ENCODE data around the gene CYB561D2. TPM values are rescaled to one million over a fixed set of nuclear protein-coding genes. Genes with fewer than 3 reads are reported as not detected.

CYB561D2 gene
- total and polyA plus RNA-seq, 2 of the 13 experiments (the other 11 are each of a cell fraction or from before 2014, with no cell fraction given): 11.1 to 17.2 TPM

- TF ChIP-seq ZHX1 (CRISPR knock-in tag; IDR thresholded peaks at IDR 0.05; ENCODE audit: low read depth) (no peak; the same call in 1 of the 2 replicates), MED8 (CRISPR knock-in tag; IDR thresholded peaks at IDR 0.05; ENCODE audit: insufficient replicate concordance) (no peak), MTF2 (CRISPR knock-in tag; IDR thresholded peaks at IDR 0.05; ENCODE audit: borderline replicate concordance) (no peak), PREB (CRISPR knock-in tag; IDR thresholded peaks at IDR 0.05) (no peak), ZNF367 (CRISPR knock-in tag; IDR thresholded peaks at IDR 0.05; ENCODE audit: borderline replicate concordance) (no peak), CENPT (CRISPR knock-in tag; IDR thresholded peaks at IDR 0.05; ENCODE audit: low read depth) (0 out of 2 replicates have a peak, but pooled peaks have one; percentile 60), KIAA2018 (CRISPR knock-in tag; IDR thresholded peaks at IDR 0.05; ENCODE audit: borderline replicate concordance) (peak; percentile 89; the same call in 1 of the 2 replicates), TBX3 (IDR thresholded peaks at IDR 0.05; ENCODE audit: borderline replicate concordance) (0 out of 2 replicates have a peak, but pooled peaks have one; percentile 10), ZNF263 (CRISPR knock-in tag; IDR thresholded peaks at IDR 0.05) (0 out of 2 replicates have a peak, but pooled peaks have one; percentile 20), STAT5B (CRISPR knock-in tag; IDR thresholded peaks at IDR 0.05) (0 out of 2 replicates have a peak, but pooled peaks have one; percentile 34), ATM (IDR thresholded peaks at IDR 0.05; ENCODE audit: borderline replicate concordance) (no peak), ZSCAN12 (CRISPR knock-in tag; IDR thresholded peaks at IDR 0.05) (no peak), ZNF737 (CRISPR knock-in tag; IDR thresholded peaks at IDR 0.05; ENCODE audit: borderline replicate concordance) (no peak), HOXA5 (CRISPR knock-in tag; IDR thresholded peaks at IDR 0.05) (peak; percentile 33; the same call in 1 of the 2 replicates), ZNF205 (CRISPR knock-in tag; IDR thresholded peaks at IDR 0.05) (peak; percentile 55; the same call in 1 of the 2 replicates), ZNF660 (CRISPR knock-in tag; IDR thresholded peaks at IDR 0.05; ENCODE audit: borderline replicate concordance, low read depth) (no peak), RFXANK (CRISPR knock-in tag; IDR thresholded peaks at IDR 0.05) (no peak)
These were observed 8.5 kb downstream of the CYB561D2 start, which contains the start of gene TMEM115 (continued) for GRCh38 chr3:50358911-50359759.
